Effector CD8-positive, alpha-beta T cell (primary cell): ENCODE results near the gene MC1R.

Experiments
- DNase-seq: peaks from one replicate; lab custom pipeline; 2025; lab: John Stamatoyannopoulos, UW

The MC1R gene

GRCh38 chr16:89895482-89896250 is 23.0 kb upstream of the MC1R start:
- DNase-seq = no peak

- DNase-seq = no peak
These were observed 21.5 kb upstream of the MC1R start for GRCh38 chr16:89897204-89897603.

- DNase-seq = no peak
These were observed 20.3 kb upstream of the MC1R start for GRCh38 chr16:89898201-89898967.

GRCh38 chr16:89899879-89900481 is 18.7 kb upstream of the MC1R start:
- DNase-seq = no peak

GRCh38 chr16:89900885-89901284 is 17.8 kb upstream of the MC1R start:
- no peak for DNase-seq

- no peak for DNase-seq
These were observed 15.7 kb upstream of the MC1R start for GRCh38 chr16:89902980-89903379.

GRCh38 chr16:89903908-89904515 is 14.7 kb upstream of the MC1R start:
- DNase-seq = no peak

GRCh38 chr16:89904606-89905510 is 13.8 kb upstream of the MC1R start:
- no peak for DNase-seq

GRCh38 chr16:89905511-89906139 is 13.0 kb upstream of the MC1R start:
- DNase-seq = no peak

GRCh38 chr16:89906140-89907025 is 12.3 kb upstream of the MC1R start:
- no peak for DNase-seq

- DNase-seq = no peak
These were observed 11.4 kb upstream of the MC1R start for GRCh38 chr16:89907055-89907814.

GRCh38 chr16:89908236-89908635 is 10.4 kb upstream of the MC1R start:
- no peak for DNase-seq

- peak; percentile 51 for DNase-seq
These were observed 8.6 kb upstream of the MC1R start for GRCh38 chr16:89909777-89910716.

GRCh38 chr16:89910717-89911354 is 7.8 kb upstream of the MC1R start:
- no peak for DNase-seq

GRCh38 chr16:89911375-89911774 is 7.3 kb upstream of the MC1R start:
- no peak for DNase-seq

- no peak for DNase-seq
These were observed 6.5 kb upstream of the MC1R start for GRCh38 chr16:89912143-89912542.

GRCh38 chr16:89912627-89913026 is 6.0 kb upstream of the MC1R start:
- no peak for DNase-seq
